HepG2 (cell line): Measurements from ENCODE around the gene IER2. TPM values are rescaled to one million over a fixed set of nuclear protein-coding genes. Genes with fewer than 3 reads are reported as not detected.

ENCODE experiments used
- CEBPG ChIP-seq: IDR thresholded peaks from 2 replicates; pipeline ENCODE4 v1.6.1; 2016
- HNF4G ChIP-seq, 2 experiments: sonication (generic) in 1 of 2; formaldehyde crosslinking in 1 of 2; IDR thresholded peaks; 2 replicates each; pipeline versions ENCODE4 v1.4.0 to v1.6.1; 2011 to 2020; ENCODE audit warnings: borderline replicate concordance in 2 of 2, low read depth in 2 of 2, mild to moderate bottlenecking in 2 of 2, low read length in 1 of 2, missing genetic modification reagents in 1 of 2, moderate library complexity in 1 of 2
- KDM5A ChIP-seq: fragments of 200-600 bp; sonication (generic); IDR thresholded peaks from 2 replicates; pipeline ENCODE4 v1.7.0; 2018; ENCODE audit warnings: antibody characterized with exemption, mild to moderate bottlenecking, low read length, borderline replicate concordance
- NR2F2 ChIP-seq: IDR thresholded peaks from 2 replicates; pipeline ENCODE4 v1.6.1; 2012; ENCODE audit warnings: low read depth, inconsistent platforms, borderline replicate concordance
- ONECUT2 ChIP-seq: sonication (generic); formaldehyde crosslinking; IDR thresholded peaks from 2 replicates; pipeline ENCODE4 v1.4.0; 2020; ENCODE audit warnings: missing genetic modification reagents
- RARA ChIP-seq: IDR thresholded peaks from 2 replicates; pipeline ENCODE4 v1.6.1; 2016; ENCODE audit warnings: missing genetic modification reagents, missing compliant biosample characterization
- RBM39 ChIP-seq: fragments of 200-400 bp; formaldehyde crosslinking; IDR thresholded peaks from one replicate; pipeline ENCODE4 v1.6.1; 2018; ENCODE audit warnings: antibody characterized with exemption, mild to moderate bottlenecking, low read depth, low read length; ENCODE audit not compliant: poor library complexity, severe bottlenecking
- SMAD3 ChIP-seq: sonication (generic); formaldehyde crosslinking; IDR thresholded peaks from 2 replicates; pipeline ENCODE4 v1.4.0; 2020; ENCODE audit warnings: missing genetic modification reagents
- SNRNP70 ChIP-seq: fragments of 200-400 bp; formaldehyde crosslinking; IDR thresholded peaks from 2 replicates; pipeline ENCODE4 v1.6.1; 2017; ENCODE audit warnings: mild to moderate bottlenecking, low read depth, low read length, moderate library complexity
- TBP ChIP-seq: sonication (generic); formaldehyde crosslinking; IDR thresholded peaks from 2 replicates; pipeline ENCODE4 v1.5.0; 2020; ENCODE audit warnings: missing genetic modification reagents
- TRIM22 ChIP-seq: fragments of 450-650 bp; IDR thresholded peaks from 2 replicates; pipeline ENCODE4 v1.6.1; 2017
- U2AF2 ChIP-seq: fragments of 200-400 bp; formaldehyde crosslinking; IDR thresholded peaks from 2 replicates; pipeline ENCODE4 v1.6.1; 2017; ENCODE audit warnings: low read depth, mild to moderate bottlenecking, low read length
- ZNF232 ChIP-seq: sonication (generic); formaldehyde crosslinking; IDR thresholded peaks from 2 replicates; pipeline ENCODE4 v1.4.0; 2020; ENCODE audit warnings: missing genetic modification reagents, borderline replicate concordance
- ZNF292 ChIP-seq: sonication (generic); formaldehyde crosslinking; IDR thresholded peaks from 2 replicates; pipeline ENCODE4 v1.8.1; 2022; ENCODE audit warnings: mild to moderate bottlenecking, low read depth, missing genetic modification reagents, borderline replicate concordance
- ZNF34 ChIP-seq: sonication (generic); formaldehyde crosslinking; IDR thresholded peaks from 2 replicates; pipeline ENCODE4 v1.4.0; 2020; ENCODE audit warnings: mild to moderate bottlenecking, missing genetic modification reagents, borderline replicate concordance
- ZNF431 ChIP-seq: sonication (generic); formaldehyde crosslinking; IDR thresholded peaks from 2 replicates; pipeline ENCODE4 v1.9.0; 2022; ENCODE audit warnings: missing genetic modification reagents, low read depth, mild to moderate bottlenecking, borderline replicate concordance
- polyA plus RNA-seq, 8 experiments: library from polyadenylated mRNA; depleted of rRNA in 3 of 8; stranded (reverse) in 7 of 8; unstranded in 1 of 8; fragments of >200 nt; fragmentation: Illumina TruSeq in 4 of 8; extraction: Trizol in 4 of 8; gene quantifications; 2 replicates each; pipeline versions ENCODE4 v1.2.1 to v1.2.3, GENCODE V29; 2011 to 2016; ENCODE audit warnings: low read depth in 4 of 8, missing spikeins in 1 of 8, mixed read lengths in 1 of 8; ENCODE audit not compliant: insufficient read depth in 1 of 8
- total RNA-seq, 5 experiments: library from RNA; depleted of rRNA; stranded (reverse); fragments of >200 nt; fragmentation: Illumina TruSeq; extraction: Trizol; gene quantifications; 2 replicates each; pipeline ENCODE4 v1.2.3, GENCODE V29; 2016; ENCODE audit warnings: low read depth in 1 of 5
- TF ChIP-seq, protein P1 (sequence below): sonication (generic); formaldehyde crosslinking; IDR thresholded peaks from 2 replicates; pipeline ENCODE4 v1.8.1; 2023; ENCODE audit warnings: mild to moderate bottlenecking, missing genetic modification reagents
- TF ChIP-seq, protein P2 (sequence below): sonication (generic); formaldehyde crosslinking; IDR thresholded peaks from 2 replicates; pipeline ENCODE4 v1.5.0; 2020; ENCODE audit warnings: missing genetic modification reagents
- TF ChIP-seq, protein P3 (sequence below): sonication (generic); formaldehyde crosslinking; IDR thresholded peaks from 2 replicates; pipeline ENCODE4 v1.4.0; 2020; ENCODE audit warnings: missing genetic modification reagents
- TF ChIP-seq, protein P4 (sequence below): sonication (generic); formaldehyde crosslinking; IDR thresholded peaks from 2 replicates; pipeline ENCODE4 v1.4.0; 2020; ENCODE audit warnings: mild to moderate bottlenecking, missing genetic modification reagents

IER2 gene
- total and polyA plus RNA-seq, 2 of the 13 experiments (the other 11 are each of a cell fraction or from before 2014, with no cell fraction given), result 10.1 to 14.3 TPM

DNA sequence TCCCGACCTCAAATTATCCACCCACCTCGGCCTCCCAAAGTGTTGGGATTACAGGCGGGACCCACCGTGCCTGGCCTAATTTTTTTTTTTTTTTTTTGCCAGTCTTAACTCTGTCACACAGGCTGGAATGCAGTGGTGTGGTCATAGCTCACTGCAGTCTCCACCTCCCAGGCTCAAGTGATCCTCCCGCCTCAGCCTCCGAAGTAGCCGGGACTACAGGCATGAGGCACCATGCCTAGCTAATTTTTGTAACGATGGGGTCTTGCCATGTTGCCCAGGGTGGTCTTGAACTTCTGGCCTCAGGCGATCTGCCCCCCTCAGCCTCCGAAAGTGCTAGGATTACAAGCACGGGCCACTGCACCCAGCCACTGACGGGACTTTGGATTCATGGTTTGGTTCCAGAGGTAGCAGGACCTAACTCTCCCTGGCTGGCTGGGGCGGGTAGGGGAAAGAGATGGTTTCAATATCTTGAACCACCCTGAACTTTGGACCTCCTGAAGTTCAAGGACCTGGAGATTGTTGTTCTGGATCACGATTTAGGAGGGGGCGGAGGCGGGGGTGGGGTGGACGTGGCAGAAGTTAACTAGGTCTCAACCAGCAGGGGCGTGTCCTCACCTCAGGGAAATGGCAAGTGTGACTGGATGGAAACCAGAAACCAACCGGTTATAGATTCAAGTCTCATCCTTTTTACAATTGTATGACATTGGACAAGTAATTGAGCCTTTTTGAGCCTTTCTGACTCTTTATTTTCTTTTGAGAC, 40.8 kb downstream of the IER2 start (continued):
- TF ChIP-seq ZNF292, result 0 out of 2 replicates have a peak, but pooled peaks have one; percentile 37
- TF ChIP-seq, protein P1, sequence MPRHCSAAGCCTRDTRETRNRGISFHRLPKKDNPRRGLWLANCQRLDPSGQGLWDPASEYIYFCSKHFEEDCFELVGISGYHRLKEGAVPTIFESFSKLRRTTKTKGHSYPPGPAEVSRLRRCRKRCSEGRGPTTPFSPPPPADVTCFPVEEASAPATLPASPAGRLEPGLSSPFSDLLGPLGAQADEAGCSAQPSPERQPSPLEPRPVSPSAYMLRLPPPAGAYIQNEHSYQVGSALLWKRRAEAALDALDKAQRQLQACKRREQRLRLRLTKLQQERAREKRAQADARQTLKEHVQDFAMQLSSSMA, result 0 out of 2 replicates have a peak, but pooled peaks have one; percentile 58
- TF ChIP-seq, protein P2, sequence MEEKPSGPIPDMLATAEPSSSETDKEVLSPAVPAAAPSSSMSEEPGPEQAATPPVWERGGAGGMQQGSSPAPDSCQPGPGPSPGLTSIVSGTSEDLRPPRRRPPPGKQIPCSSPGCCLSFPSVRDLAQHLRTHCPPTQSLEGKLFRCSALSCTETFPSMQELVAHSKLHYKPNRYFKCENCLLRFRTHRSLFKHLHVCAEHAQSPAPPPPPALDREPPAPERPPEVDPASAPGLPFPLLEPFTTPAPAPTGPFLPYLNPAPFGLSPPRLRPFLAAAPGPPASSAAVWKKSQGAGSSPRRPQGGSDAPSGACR (CRISPR knock-in tag), result no peak
- TF ChIP-seq ONECUT2 (CRISPR knock-in tag), result no peak
- TF ChIP-seq NR2F2, result 0 out of 2 replicates have a peak, but pooled peaks have one; percentile 7
- no peak for TF ChIP-seq U2AF2
- TF ChIP-seq HNF4G (IDR thresholded peaks at IDR 0.05; ENCODE audit: borderline replicate concordance, low read depth, low read length), result peak; percentile 76
- peak; percentile 67; the same call in 1 of the 2 replicates for TF ChIP-seq HNF4G (CRISPR knock-in tag; IDR thresholded peaks at IDR 0.05; ENCODE audit: borderline replicate concordance, low read depth)
- TF ChIP-seq, protein P3, sequence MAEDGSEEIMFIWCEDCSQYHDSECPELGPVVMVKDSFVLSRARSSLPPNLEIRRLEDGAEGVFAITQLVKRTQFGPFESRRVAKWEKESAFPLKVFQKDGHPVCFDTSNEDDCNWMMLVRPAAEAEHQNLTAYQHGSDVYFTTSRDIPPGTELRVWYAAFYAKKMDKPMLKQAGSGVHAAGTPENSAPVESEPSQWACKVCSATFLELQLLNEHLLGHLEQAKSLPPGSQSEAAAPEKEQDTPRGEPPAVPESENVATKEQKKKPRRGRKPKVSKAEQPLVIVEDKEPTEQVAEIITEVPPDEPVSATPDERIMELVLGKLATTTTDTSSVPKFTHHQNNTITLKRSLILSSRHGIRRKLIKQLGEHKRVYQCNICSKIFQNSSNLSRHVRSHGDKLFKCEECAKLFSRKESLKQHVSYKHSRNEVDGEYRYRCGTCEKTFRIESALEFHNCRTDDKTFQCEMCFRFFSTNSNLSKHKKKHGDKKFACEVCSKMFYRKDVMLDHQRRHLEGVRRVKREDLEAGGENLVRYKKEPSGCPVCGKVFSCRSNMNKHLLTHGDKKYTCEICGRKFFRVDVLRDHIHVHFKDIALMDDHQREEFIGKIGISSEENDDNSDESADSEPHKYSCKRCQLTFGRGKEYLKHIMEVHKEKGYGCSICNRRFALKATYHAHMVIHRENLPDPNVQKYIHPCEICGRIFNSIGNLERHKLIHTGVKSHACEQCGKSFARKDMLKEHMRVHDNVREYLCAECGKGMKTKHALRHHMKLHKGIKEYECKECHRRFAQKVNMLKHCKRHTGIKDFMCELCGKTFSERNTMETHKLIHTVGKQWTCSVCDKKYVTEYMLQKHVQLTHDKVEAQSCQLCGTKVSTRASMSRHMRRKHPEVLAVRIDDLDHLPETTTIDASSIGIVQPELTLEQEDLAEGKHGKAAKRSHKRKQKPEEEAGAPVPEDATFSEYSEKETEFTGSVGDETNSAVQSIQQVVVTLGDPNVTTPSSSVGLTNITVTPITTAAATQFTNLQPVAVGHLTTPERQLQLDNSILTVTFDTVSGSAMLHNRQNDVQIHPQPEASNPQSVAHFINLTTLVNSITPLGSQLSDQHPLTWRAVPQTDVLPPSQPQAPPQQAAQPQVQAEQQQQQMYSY (CRISPR knock-in tag), result no peak
- no peak for TF ChIP-seq TRIM22
- TF ChIP-seq, protein P4, sequence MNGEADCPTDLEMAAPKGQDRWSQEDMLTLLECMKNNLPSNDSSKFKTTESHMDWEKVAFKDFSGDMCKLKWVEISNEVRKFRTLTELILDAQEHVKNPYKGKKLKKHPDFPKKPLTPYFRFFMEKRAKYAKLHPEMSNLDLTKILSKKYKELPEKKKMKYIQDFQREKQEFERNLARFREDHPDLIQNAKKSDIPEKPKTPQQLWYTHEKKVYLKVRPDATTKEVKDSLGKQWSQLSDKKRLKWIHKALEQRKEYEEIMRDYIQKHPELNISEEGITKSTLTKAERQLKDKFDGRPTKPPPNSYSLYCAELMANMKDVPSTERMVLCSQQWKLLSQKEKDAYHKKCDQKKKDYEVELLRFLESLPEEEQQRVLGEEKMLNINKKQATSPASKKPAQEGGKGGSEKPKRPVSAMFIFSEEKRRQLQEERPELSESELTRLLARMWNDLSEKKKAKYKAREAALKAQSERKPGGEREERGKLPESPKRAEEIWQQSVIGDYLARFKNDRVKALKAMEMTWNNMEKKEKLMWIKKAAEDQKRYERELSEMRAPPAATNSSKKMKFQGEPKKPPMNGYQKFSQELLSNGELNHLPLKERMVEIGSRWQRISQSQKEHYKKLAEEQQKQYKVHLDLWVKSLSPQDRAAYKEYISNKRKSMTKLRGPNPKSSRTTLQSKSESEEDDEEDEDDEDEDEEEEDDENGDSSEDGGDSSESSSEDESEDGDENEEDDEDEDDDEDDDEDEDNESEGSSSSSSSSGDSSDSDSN, result peak; percentile 47; the same call in 1 of the 2 replicates
- peak; percentile 70 for TF ChIP-seq RARA (CRISPR knock-in tag)
- TF ChIP-seq TBP (CRISPR knock-in tag), result no peak
- no peak for TF ChIP-seq KDM5A
- TF ChIP-seq ZNF431 (CRISPR knock-in tag), result no peak
- TF ChIP-seq ZNF232, result no peak
- no peak for TF ChIP-seq ZNF34 (CRISPR knock-in tag)
- TF ChIP-seq SMAD3, result no peak
- peak; percentile 34 for TF ChIP-seq RBM39
- TF ChIP-seq SNRNP70, result no peak
- peak; percentile 15; the same call in 1 of the 2 replicates for TF ChIP-seq CEBPG (CRISPR knock-in tag)
